GM18867 (cell line): ENCODE results near the gene PPFIA2.
A peak's percentile ranks its signal among the peaks of the same experiment; 100 is the strongest.
"Not testable (repeated sequence)": the region's sequence is repeated elsewhere in the genome, so short reads cannot be mapped to it uniquely, and the experiment has no call there.

ENCODE experiments used
- ATAC-seq: cut with Tn5 transposase; IDR thresholded peaks from one replicate; pipeline ENCODE4 v1.9.1; 2021; ENCODE audit warnings: mild to moderate bottlenecking, moderate library complexity; ENCODE audit not compliant: unreplicated experiment

PPFIA2 gene

DNA sequence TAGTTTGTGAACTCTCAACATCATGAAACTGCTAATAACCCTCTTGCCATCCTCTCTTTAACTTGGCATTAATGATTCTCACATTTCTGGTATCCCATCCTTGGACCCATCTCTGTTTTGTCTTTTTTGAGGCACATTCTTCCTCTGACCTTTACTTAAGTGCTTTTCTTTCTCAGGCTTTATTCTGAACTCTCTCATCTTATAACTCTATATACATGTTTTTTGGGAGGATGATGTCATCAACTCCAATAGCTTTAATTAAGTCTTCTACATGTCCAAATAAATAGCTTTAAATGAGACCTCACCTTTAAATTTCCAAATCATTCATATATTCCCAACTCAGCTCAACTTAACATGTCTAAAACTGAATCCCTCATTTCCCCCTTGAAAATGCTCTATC, 88.4 kb downstream of the PPFIA2 start:
- ATAC-seq = no peak

GRCh38 chr12:81668475-81668874, 90.7 kb downstream of the PPFIA2 start:
- ATAC-seq = peak; percentile 73

GRCh38 chr12:81659310-81659709, 99.8 kb downstream of the PPFIA2 start:
- not testable (repeated sequence) for ATAC-seq

DNA sequence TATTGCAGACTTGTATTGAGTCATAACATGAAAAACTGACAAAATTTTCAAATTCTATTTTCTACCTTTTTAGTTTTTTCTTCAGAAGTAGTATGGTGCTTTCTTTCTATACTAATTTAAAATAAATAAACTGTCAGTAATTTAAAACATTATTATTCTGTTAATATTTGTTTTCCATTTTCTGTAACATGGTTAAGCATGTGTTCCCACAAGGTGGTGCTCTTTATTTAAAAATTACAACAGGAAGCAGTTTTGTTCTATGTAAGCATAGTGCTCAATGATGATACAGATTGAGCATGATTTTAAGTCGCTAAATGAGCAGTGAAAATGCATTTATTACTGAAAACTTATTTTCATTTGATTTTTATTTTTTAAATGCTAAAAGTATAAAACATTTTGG, 114.6 kb downstream of the PPFIA2 start:
- peak; percentile 75 for ATAC-seq

GRCh38 chr12:81639196-81639595, 120.0 kb downstream of the PPFIA2 start:
- ATAC-seq = no peak

DNA sequence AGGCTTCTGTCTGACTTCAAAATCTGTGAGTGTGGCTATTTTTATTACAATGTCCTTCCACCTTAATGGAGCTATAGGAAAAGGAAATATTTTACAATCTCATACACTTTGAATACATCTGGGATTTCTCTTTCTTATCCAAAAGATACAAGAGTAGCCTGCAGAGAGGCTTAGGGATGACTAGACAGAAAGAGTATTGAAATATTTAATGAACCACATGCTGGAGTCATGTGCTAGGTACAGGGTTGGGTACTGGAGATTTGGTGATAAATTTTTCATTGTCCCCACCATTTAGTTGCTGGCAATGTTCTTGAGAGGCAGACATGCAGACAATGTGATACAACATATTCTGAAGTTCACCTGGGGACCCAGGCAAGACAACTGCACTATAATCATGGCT, 126.0 kb downstream of the PPFIA2 start:
- ATAC-seq = no peak

GRCh38 chr12:81627336-81628189, 131.6 kb downstream of the PPFIA2 start:
- ATAC-seq = no peak

DNA sequence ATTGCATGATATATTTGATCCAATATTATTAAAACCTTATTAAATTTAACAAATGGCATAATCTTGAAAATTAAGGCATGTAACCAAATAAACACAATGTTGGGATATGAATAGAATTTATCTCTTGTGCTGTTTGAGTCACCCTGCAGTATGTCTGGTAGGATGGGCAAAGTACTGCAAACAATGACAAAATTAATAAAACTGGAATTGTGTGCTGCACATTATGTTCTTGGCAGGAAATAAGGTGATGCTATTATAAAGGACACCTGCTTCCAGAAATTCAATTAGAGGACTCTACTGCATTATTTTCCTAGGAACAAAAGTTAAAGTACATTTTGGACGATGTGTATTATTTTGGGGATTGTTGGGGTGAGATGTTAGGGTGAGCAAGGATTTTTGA, 132.7 kb downstream of the PPFIA2 start:
- no peak for ATAC-seq

- ATAC-seq = no peak
Observed at GRCh38 chr12:81617915-81618314, 141.2 kb downstream of the PPFIA2 start.

- no peak for ATAC-seq
Observed at GRCh38 chr12:81615026-81615588, 144.0 kb downstream of the PPFIA2 start.

DNA sequence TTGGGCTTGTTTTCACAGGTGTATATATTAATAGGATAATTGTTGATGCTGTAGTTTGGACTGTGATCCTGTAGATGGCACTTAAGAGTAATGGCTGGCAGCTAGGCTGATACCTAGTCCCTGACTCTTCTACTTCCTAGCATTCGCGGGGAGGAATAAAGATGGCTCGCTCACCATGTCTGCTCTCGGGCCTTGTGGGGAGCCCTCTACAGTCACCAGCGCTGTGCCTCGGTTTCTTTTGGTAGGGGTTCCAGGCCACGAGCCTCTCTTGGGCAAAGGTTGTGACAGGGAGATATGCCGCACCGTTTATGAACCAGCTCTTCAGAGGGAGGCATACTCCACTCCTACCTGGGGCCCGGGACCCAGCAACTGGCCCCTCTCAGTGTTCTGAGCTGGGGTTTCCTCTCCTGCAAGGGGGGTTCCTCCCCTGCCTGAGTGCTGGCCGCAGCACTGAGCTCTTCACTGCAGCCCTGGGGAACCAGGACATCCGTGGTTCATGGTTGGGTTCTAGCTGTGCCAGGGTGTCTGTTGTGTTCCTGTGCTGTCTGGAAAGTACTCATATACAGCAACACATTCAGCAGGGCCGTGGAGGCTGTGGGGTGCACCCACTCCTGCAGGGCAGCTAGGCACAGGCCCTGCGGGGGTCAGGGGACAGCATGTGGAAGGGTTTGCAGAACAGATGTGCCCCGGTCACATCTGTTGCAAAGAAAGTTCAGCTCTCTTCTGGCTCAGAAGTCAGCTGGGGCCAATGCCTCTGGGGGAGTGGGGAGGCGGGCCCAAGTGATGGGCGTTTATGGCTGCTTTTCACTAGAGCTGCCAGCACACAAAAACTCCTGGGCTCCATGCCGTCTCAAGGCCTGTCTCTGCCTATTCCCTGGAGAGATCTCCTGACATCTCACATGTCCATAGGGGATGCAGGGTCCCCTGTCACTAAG, 147.9 kb downstream of the PPFIA2 start:
- ATAC-seq = peak; percentile 87

DNA sequence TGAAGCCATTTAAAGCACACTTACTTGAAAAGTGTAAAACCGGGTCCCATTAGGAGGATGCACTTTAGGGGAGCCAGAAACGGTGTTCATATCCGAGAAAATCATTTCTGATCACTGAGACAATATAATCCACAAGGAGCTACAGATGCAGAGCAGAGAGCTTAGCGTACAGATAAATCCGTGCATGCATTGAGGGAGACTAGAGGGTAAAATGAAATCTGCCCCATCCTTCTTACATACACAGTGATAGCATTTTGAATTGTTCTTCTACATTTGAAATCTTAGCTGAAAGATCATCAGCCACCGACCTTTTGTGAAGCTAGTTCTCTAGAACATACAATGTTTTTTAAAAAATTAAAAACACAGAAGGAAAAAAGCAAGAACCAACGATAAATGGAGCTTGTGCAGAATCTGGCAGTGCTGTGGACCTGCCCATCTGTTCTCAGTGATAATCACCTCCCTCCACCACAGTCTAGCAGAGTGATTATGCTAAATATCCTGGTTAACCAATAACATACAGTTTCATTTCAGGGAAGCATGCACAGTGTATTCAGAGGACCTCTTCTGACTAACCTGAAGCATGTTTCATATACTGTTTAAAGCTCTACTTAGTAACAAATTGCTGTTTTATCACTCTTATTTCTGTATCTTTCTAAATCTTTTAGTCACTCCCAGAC, 161.1 kb downstream of the PPFIA2 start:
- peak; percentile 76 for ATAC-seq

DNA sequence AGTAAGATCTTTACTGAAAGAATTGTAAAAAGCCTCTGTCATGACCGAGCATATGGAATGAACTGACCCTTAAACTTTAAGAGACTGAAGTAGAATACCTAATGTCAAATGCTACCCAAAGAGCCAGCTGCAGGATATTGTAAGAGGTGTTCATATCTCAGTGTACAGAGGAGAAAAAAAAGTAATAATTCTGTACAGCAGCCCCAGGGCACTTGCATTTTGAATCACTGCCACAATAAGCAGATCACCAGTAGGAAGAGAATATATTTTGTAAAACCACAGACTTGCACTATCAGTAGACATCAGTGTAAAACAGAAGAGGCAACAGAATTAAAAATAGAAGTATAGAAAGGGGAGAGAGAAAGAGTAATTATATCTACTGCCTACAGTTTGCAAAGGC, 162.6 kb downstream of the PPFIA2 start:
- no peak for ATAC-seq

- no peak for ATAC-seq
Observed at GRCh38 chr12:81591256-81591655, 167.9 kb downstream of the PPFIA2 start.

DNA sequence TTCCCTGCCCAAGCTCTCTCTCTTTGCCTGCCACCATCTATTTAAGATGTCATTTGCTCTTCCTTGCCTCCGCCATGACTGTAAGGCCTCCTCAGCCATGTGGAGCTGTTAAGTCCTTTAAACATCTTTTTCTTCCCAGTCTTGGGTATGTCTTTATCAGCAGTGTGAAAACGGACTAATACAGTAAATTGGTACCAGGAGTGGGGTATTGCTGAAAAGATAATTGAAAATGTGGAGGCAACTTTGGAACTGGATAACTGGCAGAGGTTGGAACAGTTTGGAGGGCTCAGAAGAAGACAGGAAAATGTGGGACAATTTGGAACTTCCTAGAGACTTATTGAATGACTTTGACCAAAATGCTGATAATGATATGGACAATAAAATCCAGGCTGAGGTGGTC, 168.4 kb downstream of the PPFIA2 start:
- ATAC-seq = not testable (repeated sequence)

DNA sequence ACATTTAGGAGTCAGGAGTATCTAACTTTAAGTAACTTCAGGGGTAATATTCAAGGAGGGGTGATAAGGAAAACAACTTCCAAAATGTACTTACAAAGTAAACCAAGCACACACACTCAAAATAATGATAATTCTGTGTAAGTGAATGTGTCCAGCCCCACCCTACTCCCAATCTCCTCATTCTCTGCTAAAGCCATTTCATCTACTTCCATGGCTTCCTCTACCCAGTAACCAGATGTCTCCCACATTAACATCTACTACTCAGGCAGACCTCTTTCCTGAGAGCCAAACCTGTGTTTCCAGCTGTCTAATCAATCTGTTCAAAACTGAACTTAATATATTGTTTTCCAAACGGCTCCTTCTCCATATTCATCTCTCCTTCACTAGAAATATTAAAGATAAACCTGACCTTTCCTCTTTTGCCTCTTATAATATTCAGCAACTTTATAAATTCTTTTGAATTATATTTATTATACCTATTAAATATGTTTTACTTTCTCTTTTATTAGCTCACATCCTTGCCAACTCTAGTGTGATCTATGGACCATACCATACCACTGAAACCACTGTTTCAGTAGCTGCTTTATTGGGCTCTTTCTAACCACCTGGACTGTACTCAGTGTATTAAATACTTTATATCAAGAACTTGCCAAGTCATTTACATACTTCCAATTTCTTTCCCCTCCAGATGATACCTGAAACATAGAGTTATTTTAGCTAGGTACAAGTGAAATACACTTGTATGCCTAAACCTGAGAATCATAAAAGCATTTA, 170.7 kb downstream of the PPFIA2 start:
- peak; percentile 68 for ATAC-seq

DNA sequence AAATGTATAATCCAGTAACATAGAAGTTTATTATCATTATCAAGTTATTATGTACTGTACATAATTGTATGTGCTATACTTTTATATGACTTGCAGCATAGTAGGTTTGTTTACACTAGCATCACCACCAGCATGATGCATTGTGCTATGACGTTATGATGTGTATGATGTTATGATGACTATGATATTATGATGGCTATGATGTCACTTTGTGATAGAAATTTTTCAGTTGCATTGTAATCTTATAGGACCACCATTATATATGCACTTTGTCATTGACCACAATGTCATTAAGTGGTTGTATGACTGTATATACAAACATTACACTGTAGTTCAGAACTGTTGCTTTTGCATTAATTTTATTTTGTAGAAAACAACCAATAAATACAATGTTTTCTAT, 173.4 kb downstream of the PPFIA2 start:
- no peak for ATAC-seq

DNA sequence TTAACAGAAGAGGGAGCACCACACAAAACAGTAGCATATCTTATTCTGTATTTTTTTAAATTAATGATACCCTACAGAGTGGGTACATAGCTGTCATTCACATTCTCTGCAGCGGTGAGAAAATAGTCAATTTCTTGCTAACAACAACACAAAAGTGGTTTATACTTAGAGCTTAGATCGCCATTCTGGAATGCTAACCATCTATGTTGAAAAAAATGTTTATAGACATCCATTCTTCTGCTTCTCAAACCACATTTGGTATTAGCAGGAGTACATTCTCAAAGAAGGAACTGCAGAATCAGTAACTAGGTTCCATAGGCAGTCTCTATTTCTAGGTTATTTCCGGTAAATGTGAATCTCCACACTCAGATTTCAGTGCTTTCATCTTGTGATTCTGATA, 185.9 kb downstream of the PPFIA2 start:
- no peak for ATAC-seq

DNA sequence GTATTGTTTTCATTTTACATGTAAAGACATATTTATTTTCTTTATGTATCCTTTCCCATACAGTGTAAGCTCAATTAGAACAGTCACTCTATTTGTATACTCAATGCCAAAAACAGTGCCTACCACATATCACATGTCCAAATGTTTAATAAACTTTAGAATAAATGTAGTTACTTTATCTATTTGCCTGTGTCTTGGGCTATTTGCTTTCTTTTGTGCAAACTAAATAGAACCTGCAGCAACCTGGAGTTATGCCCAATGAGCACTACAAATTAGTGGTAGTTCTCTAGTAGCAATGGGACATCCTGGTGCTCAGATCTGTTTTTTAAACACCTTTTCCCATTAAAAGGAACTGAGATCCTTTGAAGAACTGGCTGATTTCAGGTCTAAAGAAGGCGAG, 186.7 kb downstream of the PPFIA2 start:
- no peak for ATAC-seq

GRCh38 chr12:81570234-81570633, 188.9 kb downstream of the PPFIA2 start:
- no peak for ATAC-seq
